Measurements from ENCODE around the gene DES. TPM values are rescaled to one million over a fixed set of nuclear protein-coding genes. Genes with fewer than 3 reads are reported as not detected.

DES gene
- total RNA-seq, 4 donors from 2014 or later = 82.0 to 574 (median 112) TPM

- Histone ChIP-seq H3K27me3 (peaks cover 0 to 12% of the 10 kb centered on the region in 2 donors), H3K4me3 (peak within 1 kb of the TSS in 3 of 4 donors; percentile 22 to 32 (median 22)), H3K36me3 (no peaks in the 10 kb centered on the region), H3K4me1 (peaks cover 0 to 16% (median 5%) of the 10 kb centered on the region in 4 donors), H3K9me3 (no peaks in the 10 kb centered on the region), H3K27ac (peak within 1 kb of the TSS in 2 of 4 donors; percentile 43 to 84)
- TF ChIP-seq POLR2A (IDR thresholded peaks at IDR 0.05) (no peak), CTCF (IDR thresholded peaks at IDR 0.05) (no peak)
- no peak for DNase-seq
These were observed 16.7 kb downstream of the DES start, which contains the start of gene SPEG for GRCh38 chr2:219434718-219435525. TSS of gene SPEG (plus strand) at chr2:219434843. CDS start at chr2:219434978, 135 bp downstream.

- Histone ChIP-seq H3K4me1 (peaks cover 0 to 16% (median 5%) of the 10 kb centered on the region in 4 donors), H3K9me3 (no peaks in the 10 kb centered on the region), H3K4me3 (no peak overlapping the region), H3K27me3 (peaks cover 0 to 12% of the 10 kb centered on the region in 2 donors), H3K36me3 (no peaks in the 10 kb centered on the region), H3K27ac (peak overlapping the region in 1 of 4 donors; percentile 84)
- DNase-seq = no peak
- TF ChIP-seq CTCF (IDR thresholded peaks at IDR 0.05) = no peak
These were observed 17.5 kb downstream of the DES start for GRCh38 chr2:219435701-219436100.

- Histone ChIP-seq H3K27ac (peak overlapping the region in 1 of 4 donors; percentile 84), H3K4me3 (no peak overlapping the region), H3K27me3 (peaks cover 0 to 16% of the 10 kb centered on the region in 2 donors), H3K9me3 (no peaks in the 10 kb centered on the region), H3K36me3 (no peaks in the 10 kb centered on the region), H3K4me1 (peaks cover 0 to 20% (median 5%) of the 10 kb centered on the region in 4 donors)
- DNase-seq = no peak
- TF ChIP-seq POLR2A (IDR thresholded peaks at IDR 0.05) (no peak), CTCF (IDR thresholded peaks at IDR 0.05) (no peak)
These were observed 18.3 kb downstream of the DES start for GRCh38 chr2:219436491-219436890.

- Histone ChIP-seq H3K36me3 (no peaks in the 10 kb centered on the region), H3K9me3 (no peaks in the 10 kb centered on the region), H3K4me3 (no peak overlapping the region), H3K27me3 (peaks cover 0 to 18% of the 10 kb centered on the region in 2 donors), H3K27ac (peak overlapping the region in 1 of 4 donors; percentile 84), H3K4me1 (peaks cover 0 to 24% (median 6%) of the 10 kb centered on the region in 4 donors)
- TF ChIP-seq POLR2A (IDR thresholded peaks at IDR 0.05) = no peak
- TF ChIP-seq CTCF (IDR thresholded peaks at IDR 0.05) = no peak
- no peak for DNase-seq
These were observed 19.0 kb downstream of the DES start for GRCh38 chr2:219437141-219437540.

GRCh38 chr2:219437690-219438206 is 19.6 kb downstream of the DES start:
- Histone ChIP-seq H3K4me1 (peaks cover 0 to 27% (median 7%) of the 10 kb centered on the region in 4 donors), H3K27ac (peak overlapping the region in 1 of 4 donors; percentile 84), H3K9me3 (no peaks in the 10 kb centered on the region), H3K4me3 (no peak overlapping the region), H3K36me3 (no peaks in the 10 kb centered on the region), H3K27me3 (peaks cover 0 to 18% of the 10 kb centered on the region in 2 donors)
- no peak for DNase-seq
- TF ChIP-seq CTCF (IDR thresholded peaks at IDR 0.05) = no peak
- no peak for TF ChIP-seq POLR2A (IDR thresholded peaks at IDR 0.05)

Data from Peyer's patch (tissue), 4 donors.